ENCODE results near the gene PPP1R13B. TPM values are rescaled to one million over a fixed set of nuclear protein-coding genes. Genes with fewer than 3 reads are reported as not detected.
A peak's percentile ranks its signal among the peaks of the same experiment; 100 is the strongest.

The PPP1R13B gene
- total and polyA plus RNA-seq, 8 donors: 20.9 to 33.9 (median 26.9) TPM

DNA sequence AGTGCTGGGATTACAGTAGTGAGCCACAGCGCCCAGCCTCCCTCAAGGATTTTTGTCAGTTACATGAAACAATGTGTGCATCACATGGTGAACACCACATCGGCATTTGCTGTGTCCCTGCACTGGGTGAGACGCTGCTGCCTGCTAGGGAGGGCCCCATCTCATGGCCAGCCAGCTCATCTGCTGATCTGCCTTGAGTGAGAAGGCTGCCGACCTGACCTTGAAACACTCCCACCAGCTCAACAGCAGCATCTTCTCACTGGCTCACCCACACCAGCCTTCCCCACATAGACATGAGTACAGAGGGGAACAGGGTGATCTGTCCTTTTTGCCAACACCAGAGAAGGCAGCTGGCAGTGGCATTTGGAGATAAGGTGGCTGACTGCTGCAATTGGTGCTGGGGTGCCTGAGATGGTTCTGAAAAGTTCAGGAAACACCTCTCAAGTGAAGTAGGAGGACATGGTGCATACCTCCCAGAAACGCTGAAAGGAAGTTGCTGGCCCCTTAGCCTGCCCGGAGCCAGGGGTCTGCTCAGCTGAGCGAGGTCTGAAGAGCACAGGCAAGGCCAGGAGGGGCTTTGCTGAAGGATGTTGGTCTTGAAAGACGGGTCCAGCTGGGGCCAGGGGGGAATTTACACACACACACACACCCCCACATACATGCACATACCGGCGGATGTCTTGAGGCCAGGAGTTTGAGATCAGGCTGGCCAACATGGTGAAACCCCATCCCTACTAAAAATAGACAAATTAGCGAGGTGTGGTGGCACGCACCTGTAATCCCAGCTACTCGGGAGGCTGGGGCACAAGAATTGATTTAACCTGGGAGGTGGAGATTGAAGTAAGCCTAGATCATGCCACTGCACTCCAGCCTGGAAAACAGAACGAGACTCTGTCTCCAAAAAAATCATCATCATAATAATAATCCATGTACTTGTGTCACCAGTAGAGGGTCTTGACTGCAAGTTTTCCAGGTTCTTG lies 14.3 kb upstream of the PPP1R13B start:
- H3K9me3 ChIP-seq: no peaks in the 10 kb centered on the region
- no peaks in the 10 kb centered on the region for H3K27me3 ChIP-seq
- no peak for FAIRE-seq
- 82 to 85% methylated on average over 14 of the region's 14 CpGs for WGBS, 2 donors
- H3K27ac ChIP-seq: no peak overlapping the region
- TF ChIP-seq, protein P1, sequence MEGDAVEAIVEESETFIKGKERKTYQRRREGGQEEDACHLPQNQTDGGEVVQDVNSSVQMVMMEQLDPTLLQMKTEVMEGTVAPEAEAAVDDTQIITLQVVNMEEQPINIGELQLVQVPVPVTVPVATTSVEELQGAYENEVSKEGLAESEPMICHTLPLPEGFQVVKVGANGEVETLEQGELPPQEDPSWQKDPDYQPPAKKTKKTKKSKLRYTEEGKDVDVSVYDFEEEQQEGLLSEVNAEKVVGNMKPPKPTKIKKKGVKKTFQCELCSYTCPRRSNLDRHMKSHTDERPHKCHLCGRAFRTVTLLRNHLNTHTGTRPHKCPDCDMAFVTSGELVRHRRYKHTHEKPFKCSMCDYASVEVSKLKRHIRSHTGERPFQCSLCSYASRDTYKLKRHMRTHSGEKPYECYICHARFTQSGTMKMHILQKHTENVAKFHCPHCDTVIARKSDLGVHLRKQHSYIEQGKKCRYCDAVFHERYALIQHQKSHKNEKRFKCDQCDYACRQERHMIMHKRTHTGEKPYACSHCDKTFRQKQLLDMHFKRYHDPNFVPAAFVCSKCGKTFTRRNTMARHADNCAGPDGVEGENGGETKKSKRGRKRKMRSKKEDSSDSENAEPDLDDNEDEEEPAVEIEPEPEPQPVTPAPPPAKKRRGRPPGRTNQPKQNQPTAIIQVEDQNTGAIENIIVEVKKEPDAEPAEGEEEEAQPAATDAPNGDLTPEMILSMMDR (IDR thresholded peaks at IDR 0.05): no peak
- intact Hi-C loops (cut with DNase I): no loop called here
- no peaks in the 10 kb centered on the region for H3K36me3 ChIP-seq
- no peak for ATAC-seq
- DNase-seq: peak in 2 of 6 donors; percentile 32 to 42
- no peak overlapping the region for H3K4me3 ChIP-seq
- H3K4me1 ChIP-seq: no peaks in the 10 kb centered on the region

DNA sequence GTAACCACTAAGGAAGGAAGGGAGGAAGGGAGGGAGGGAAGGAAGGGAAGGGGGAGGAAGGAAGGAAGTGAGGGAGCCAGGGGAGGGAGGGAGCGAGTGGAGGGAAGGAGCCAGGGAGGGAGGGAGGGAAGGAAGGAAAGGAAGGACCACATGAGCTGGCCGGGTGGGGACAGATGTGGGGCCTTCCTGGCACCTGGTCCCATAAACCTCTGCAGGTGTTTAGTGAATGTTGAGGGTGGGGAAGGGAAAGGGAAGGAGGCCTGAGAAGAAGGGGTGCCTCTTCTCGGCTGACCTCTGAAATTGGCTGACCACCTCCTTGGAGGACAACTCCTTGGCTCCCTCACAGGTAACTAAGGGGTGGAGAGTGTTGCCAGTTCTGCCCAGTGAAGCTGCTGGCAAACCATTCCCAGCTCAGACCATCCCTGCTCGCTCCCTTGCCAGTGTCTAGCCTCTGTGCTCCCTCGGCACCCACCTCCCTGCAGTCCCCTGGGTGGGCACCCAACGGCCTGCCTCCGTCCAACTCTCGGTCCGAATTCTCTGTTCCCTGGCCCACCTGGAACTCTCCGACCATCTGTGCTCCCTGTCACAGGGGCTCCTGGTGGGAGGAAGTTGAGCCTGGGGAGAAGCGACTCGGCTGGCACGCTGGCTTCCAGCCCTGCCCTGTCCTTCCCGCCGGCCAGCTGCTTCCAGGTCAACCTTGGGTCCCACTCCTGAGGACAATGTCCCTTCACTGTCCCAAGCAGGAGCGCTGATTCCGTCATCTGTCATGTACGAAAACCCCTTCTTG lies 12.2 kb upstream of the PPP1R13B start:
- H3K4me3 ChIP-seq: no peak overlapping the region
- H3K4me1 ChIP-seq: peaks cover 10 to 17% (median 14%) of the 10 kb centered on the region in 3 donors
- FAIRE-seq: no peak
- intact Hi-C loops (cut with DNase I): no loop called here
- DNase-seq: peak in 2 of 6 donors; percentile 36 to 39
- no peaks in the 10 kb centered on the region for H3K9me3 ChIP-seq
- no peaks in the 10 kb centered on the region for H3K27me3 ChIP-seq
- H3K36me3 ChIP-seq: no peaks in the 10 kb centered on the region
- WGBS, 2 donors: 84 to 87% methylated on average over 17 to 18 of the region's 18 CpGs
- TF ChIP-seq, protein P1 (IDR thresholded peaks at IDR 0.05): no peak
- ATAC-seq: no peak
- no peak overlapping the region for H3K27ac ChIP-seq

DNA sequence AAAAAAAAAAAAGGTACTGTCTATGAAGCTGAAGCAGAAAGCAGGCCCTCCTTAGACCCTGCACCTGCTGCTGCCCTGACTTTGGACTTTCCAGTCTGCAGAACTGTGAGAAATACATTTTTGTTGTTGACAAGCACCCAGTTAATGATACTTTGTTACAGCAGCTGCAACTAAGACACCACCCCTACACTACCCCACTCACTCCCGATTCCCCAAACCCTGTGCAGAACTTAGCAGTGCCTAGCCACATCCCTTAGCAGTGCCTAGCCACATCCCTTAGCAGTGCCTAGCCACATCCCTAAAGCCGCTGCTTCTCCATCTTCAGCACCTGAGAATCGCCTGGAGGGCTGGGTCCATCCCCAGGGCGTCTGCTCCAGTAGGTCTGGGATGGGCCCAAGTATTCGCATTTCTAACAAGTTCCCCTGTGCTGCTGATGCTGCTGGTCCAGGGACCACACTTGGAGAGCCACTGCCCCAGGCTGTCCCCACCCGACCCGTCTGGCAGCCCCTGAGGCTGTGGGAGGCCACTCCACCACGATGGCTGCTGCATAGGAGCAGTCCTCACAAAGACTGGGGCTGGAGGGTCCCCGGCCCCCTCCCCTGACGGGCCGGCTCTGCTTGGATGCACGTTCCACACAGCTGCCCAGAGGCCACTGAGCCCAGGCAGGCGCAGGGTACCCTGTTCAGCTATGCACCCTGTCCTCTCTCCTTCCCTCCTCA lies 10.8 kb upstream of the PPP1R13B start:
- H3K27ac ChIP-seq: no peak overlapping the region
- no peak for FAIRE-seq
- no peak for ATAC-seq

DNA sequence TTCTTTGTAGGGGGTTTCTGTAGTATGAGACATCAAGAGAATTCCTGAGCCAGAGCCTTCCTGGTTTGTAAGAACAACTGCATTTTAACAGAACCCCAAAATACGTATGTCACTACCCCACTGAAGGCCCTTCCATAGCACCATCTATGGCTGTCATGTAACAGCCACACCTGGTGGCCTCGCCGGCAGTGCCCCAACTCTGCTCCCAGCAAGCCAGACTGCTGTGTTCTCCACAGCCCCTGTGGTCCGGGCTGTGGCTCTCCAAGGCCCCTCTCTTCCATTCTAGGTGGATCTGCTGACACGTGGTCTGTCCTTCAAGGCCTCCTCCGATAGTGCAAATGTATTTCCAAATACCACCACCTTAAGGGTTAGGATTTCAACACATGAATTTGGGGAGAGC lies 9.9 kb upstream of the PPP1R13B start:
- Histone ChIP-seq H3K36me3 (no peaks in the 10 kb centered on the region), H3K4me3 (no peak overlapping the region), H3K27me3 (no peaks in the 10 kb centered on the region), H3K9me3 (no peaks in the 10 kb centered on the region), H3K4me1 (peaks cover 10 to 18% (median 14%) of the 10 kb centered on the region in 3 donors), H3K27ac (no peak overlapping the region)
- FAIRE-seq: no peak
- no peak for ATAC-seq
- peak in 1 of 6 donors; percentile 17 for DNase-seq
- WGBS, 2 donors: 82 to 96% methylated on average over 5 to 6 of the region's 6 CpGs
- TF ChIP-seq, protein P1 (IDR thresholded peaks at IDR 0.05): no peak
- intact Hi-C loops (cut with DNase I): no loop called here

More for the DNA sequence above, 10.8 kb upstream of the PPP1R13B start:
- Histone ChIP-seq H3K9me3 (no peaks in the 10 kb centered on the region), H3K27me3 (no peaks in the 10 kb centered on the region), H3K4me3 (no peak overlapping the region), H3K4me1 (peaks cover 10 to 18% (median 14%) of the 10 kb centered on the region in 3 donors), H3K36me3 (no peaks in the 10 kb centered on the region)
- DNase-seq: peak in 2 of 6 donors; percentile 53 to 66
- TF ChIP-seq, protein P1 (IDR thresholded peaks at IDR 0.05): no peak
- 84 to 85% methylated on average over 13 of the region's 13 CpGs for WGBS, 2 donors
- intact Hi-C loops (cut with DNase I): no loop called here
